Heart left ventricle (tissue), 13 donors: ENCODE results near the gene SMIM31.

ENCODE experiments used
- POLR2A ChIP-seq, 2 donors: fragments of 450-650 bp; IDR thresholded peaks; one replicate each; pipeline ENCODE4 v1.6.1; 2017; ENCODE audit warnings: antibody characterized with exemption in 2 of 2, mild to moderate bottlenecking in 2 of 2, moderate library complexity in 2 of 2
- TF ChIP-seq, protein P1 (sequence below), 12 donors: fragments of 200-600 bp; sonication (generic) in 4 of 12; IDR thresholded peaks; one replicate each; pipeline versions ENCODE4 v1.5.0 to v1.8.0; 2018 to 2022; ENCODE audit warnings: antibody characterized with exemption in 12 of 12, mild to moderate bottlenecking in 5 of 12
- donor health status: ischemic (EF 13 %, LVEDD 7.1; RV severe dilation, severe dysfunction).
- donor health status: DM: no; HTN: yes; CAD: no.
- donor health status: DM: no; HTN: no; CAD: no.
- donor health status: ischemic (EF 25% LVEDD 6.9; RV normal size, moderate dysfunction).
- donor health status: ischemic (EF 25% LVEDD 5.7; RV mildly dilated, moderate dysfunction).
- donor health status: ischemic (EF 35%, LVEDD 5.7; RV mildly dilated, moderate dysfunction).
- donor health status: nonischemic (EF 11% LVEDD 7.7; RV severe dilation, severe dysfunction).
- donor health status: DM: yes; HTN: yes; CAD: no.
- donor health status: PGD.
- donor health status: ischemic (EF 29% LVEDD 5.4; RV normal size, mild dysfunction).
- donor health status: nonischemic (EF 23%, LVEDD 6.1; RV moderate dilation, normal function).

DNA sequence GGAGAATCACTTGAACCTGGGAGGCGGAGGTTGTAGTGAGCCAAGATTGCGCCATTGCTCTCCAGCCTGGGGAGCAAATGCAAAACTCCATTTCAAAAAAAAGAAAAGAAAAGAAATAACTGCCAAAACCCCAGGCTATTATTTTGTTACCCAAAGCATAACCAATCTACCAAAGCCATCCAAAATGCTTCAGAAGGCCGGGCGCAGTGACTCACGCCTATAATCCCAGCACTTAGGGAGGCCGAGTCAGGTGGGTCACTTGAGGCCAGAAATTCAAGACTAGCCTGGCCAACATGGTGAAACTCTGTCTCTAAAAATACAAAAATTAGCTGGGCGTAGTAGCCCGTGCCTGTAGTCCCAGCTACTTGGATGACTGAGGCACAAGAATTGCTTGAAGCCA is 49.8 kb downstream of the SMIM31 start:
- TF ChIP-seq, protein P1, sequence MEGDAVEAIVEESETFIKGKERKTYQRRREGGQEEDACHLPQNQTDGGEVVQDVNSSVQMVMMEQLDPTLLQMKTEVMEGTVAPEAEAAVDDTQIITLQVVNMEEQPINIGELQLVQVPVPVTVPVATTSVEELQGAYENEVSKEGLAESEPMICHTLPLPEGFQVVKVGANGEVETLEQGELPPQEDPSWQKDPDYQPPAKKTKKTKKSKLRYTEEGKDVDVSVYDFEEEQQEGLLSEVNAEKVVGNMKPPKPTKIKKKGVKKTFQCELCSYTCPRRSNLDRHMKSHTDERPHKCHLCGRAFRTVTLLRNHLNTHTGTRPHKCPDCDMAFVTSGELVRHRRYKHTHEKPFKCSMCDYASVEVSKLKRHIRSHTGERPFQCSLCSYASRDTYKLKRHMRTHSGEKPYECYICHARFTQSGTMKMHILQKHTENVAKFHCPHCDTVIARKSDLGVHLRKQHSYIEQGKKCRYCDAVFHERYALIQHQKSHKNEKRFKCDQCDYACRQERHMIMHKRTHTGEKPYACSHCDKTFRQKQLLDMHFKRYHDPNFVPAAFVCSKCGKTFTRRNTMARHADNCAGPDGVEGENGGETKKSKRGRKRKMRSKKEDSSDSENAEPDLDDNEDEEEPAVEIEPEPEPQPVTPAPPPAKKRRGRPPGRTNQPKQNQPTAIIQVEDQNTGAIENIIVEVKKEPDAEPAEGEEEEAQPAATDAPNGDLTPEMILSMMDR (IDR thresholded peaks at IDR 0.05): no peak
- TF ChIP-seq POLR2A (IDR thresholded peaks at IDR 0.05): no peak
